HepG2 (cell line): ENCODE results near the gene PGPEP1. TPM values are rescaled to one million over a fixed set of nuclear protein-coding genes. Genes with fewer than 3 reads are reported as not detected.

Experiments used
- ELK4 ChIP-seq: sonication (generic); formaldehyde crosslinking; IDR thresholded peaks from 2 replicates; pipeline ENCODE4 v1.9.0; 2021; ENCODE audit warnings: missing genetic modification reagents, borderline replicate concordance
- KDM2A ChIP-seq: sonication (generic); formaldehyde crosslinking; IDR thresholded peaks from 2 replicates; pipeline ENCODE4 v1.4.0; 2020; ENCODE audit warnings: low read depth, missing genetic modification reagents, borderline replicate concordance
- NFIB ChIP-seq: sonication (generic); formaldehyde crosslinking; IDR thresholded peaks from 2 replicates; pipeline ENCODE4 v1.9.0; 2021; ENCODE audit warnings: missing genetic modification reagents, mild to moderate bottlenecking, borderline replicate concordance
- RARG ChIP-seq: sonication (generic); formaldehyde crosslinking; IDR thresholded peaks from 2 replicates; pipeline ENCODE4 v1.4.0; 2020; ENCODE audit warnings: low read depth, mild to moderate bottlenecking, missing genetic modification reagents
- RCOR2 ChIP-seq: IDR thresholded peaks from 2 replicates; pipeline ENCODE4 v1.6.1; 2016; ENCODE audit warnings: missing biosample characterization, missing genetic modification reagents
- RORA ChIP-seq: sonication (generic); formaldehyde crosslinking; IDR thresholded peaks from 2 replicates; pipeline ENCODE4 v1.5.0; 2020; ENCODE audit warnings: mild to moderate bottlenecking, missing genetic modification reagents, moderate library complexity
- SATB2 ChIP-seq: sonication (generic); formaldehyde crosslinking; IDR thresholded peaks from 2 replicates; pipeline ENCODE4 v1.5.0; 2020; ENCODE audit warnings: missing genetic modification reagents
- SRSF1 ChIP-seq: fragments of 200-400 bp; formaldehyde crosslinking; optimal IDR thresholded peaks from 2 replicates; pipeline ENCODE3; 2017; ENCODE audit warnings: mild to moderate bottlenecking, low read depth, low read length, moderate library complexity
- STAT5B ChIP-seq: sonication (generic); formaldehyde crosslinking; IDR thresholded peaks from 2 replicates; pipeline ENCODE4 v1.4.0; 2020; ENCODE audit warnings: missing genetic modification reagents
- ZHX1 ChIP-seq: sonication (generic); formaldehyde crosslinking; IDR thresholded peaks from 2 replicates; pipeline ENCODE4 v1.8.1; 2022; ENCODE audit warnings: low read depth, mild to moderate bottlenecking, missing genetic modification reagents
- ZHX2 ChIP-seq, 2 experiments: sonication (generic) in 1 of 2; formaldehyde crosslinking in 1 of 2; IDR thresholded peaks; 2 replicates each; pipeline versions ENCODE4 v1.6.1 to v1.9.0; 2014 to 2022; ENCODE audit warnings: antibody characterized with exemption in 1 of 2, borderline replicate concordance in 1 of 2, inconsistent platforms in 1 of 2, low read depth in 1 of 2, missing genetic modification reagents in 1 of 2
- polyA plus RNA-seq, 8 experiments: library from polyadenylated mRNA; depleted of rRNA in 3 of 8; stranded (reverse) in 7 of 8; unstranded in 1 of 8; fragments of >200 nt; fragmentation: Illumina TruSeq in 4 of 8; extraction: Trizol in 4 of 8; gene quantifications; 2 replicates each; pipeline versions ENCODE4 v1.2.1 to v1.2.3, GENCODE V29; 2011 to 2016; ENCODE audit warnings: low read depth in 4 of 8, missing spikeins in 1 of 8, mixed read lengths in 1 of 8; ENCODE audit not compliant: insufficient read depth in 1 of 8
- total RNA-seq, 5 experiments: library from RNA; depleted of rRNA; stranded (reverse); fragments of >200 nt; fragmentation: Illumina TruSeq; extraction: Trizol; gene quantifications; 2 replicates each; pipeline ENCODE4 v1.2.3, GENCODE V29; 2016; ENCODE audit warnings: low read depth in 1 of 5
- TF ChIP-seq, protein P1 (sequence below): sonication (generic); formaldehyde crosslinking; IDR thresholded peaks from 2 replicates; pipeline ENCODE4 v1.5.1; 2020; ENCODE audit warnings: missing genetic modification reagents, mild to moderate bottlenecking, borderline replicate concordance

PGPEP1 gene
- total and polyA plus RNA-seq, 2 of the 13 experiments (the other 11 are each of a cell fraction or from before 2014, with no cell fraction given) = 53.1 to 56.6 TPM

- TF ChIP-seq ZHX1 (peak; percentile 98), ELK4 (no peak), NFIB (no peak), STAT5B (CRISPR knock-in tag) (no peak; the same call in 1 of the 2 replicates), RCOR2 (CRISPR knock-in tag) (peak; percentile 98), SATB2 (CRISPR knock-in tag) (no peak), RARG (CRISPR knock-in tag) (no peak), KDM2A (CRISPR knock-in tag) (peak; percentile 56; the same call in 1 of the 2 replicates), ZHX2 (IDR thresholded peaks at IDR 0.05; ENCODE audit: low read depth) (peak; percentile 90), ZHX2 (CRISPR knock-in tag; IDR thresholded peaks at IDR 0.05; ENCODE audit: borderline replicate concordance) (0 out of 2 replicates have a peak, but pooled peaks have one; percentile 39), SRSF1 (no peak), RORA (CRISPR knock-in tag) (no peak; the same call in 1 of the 2 replicates)
- TF ChIP-seq, protein P1, sequence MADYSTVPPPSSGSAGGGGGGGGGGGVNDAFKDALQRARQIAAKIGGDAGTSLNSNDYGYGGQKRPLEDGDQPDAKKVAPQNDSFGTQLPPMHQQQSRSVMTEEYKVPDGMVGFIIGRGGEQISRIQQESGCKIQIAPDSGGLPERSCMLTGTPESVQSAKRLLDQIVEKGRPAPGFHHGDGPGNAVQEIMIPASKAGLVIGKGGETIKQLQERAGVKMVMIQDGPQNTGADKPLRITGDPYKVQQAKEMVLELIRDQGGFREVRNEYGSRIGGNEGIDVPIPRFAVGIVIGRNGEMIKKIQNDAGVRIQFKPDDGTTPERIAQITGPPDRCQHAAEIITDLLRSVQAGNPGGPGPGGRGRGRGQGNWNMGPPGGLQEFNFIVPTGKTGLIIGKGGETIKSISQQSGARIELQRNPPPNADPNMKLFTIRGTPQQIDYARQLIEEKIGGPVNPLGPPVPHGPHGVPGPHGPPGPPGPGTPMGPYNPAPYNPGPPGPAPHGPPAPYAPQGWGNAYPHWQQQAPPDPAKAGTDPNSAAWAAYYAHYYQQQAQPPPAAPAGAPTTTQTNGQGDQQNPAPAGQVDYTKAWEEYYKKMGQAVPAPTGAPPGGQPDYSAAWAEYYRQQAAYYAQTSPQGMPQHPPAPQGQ (CRISPR knock-in tag) = no peak; the same call in 1 of the 2 replicates
These were observed 39.7 kb downstream of the PGPEP1 start (continued) for GRCh38 chr19:18379803-18380747.
